HUES6 (cell line): ENCODE data around the gene XYLT1.
"Not testable (repeated sequence)": the region's sequence is repeated elsewhere in the genome, so short reads cannot be mapped to it uniquely, and the experiment has no call there.

Experiments
- H3K27ac ChIP-seq: 2 replicates; pipeline ENCODE4 v1.7.0; 2013; ENCODE audit warnings: low read depth, mild to moderate bottlenecking, low read length, inconsistent platforms
- H3K27me3 ChIP-seq: 2 replicates; pipeline ENCODE4 v1.6.1; 2013; ENCODE audit warnings: low read length; ENCODE audit not compliant: control insufficient read depth, insufficient read depth
- H3K36me3 ChIP-seq: 2 replicates; pipeline ENCODE4 v1.6.1; 2013; ENCODE audit warnings: low read length; ENCODE audit not compliant: control insufficient read depth, insufficient read depth
- H3K4me1 ChIP-seq: 2 replicates; pipeline ENCODE4 v1.6.1; 2013; ENCODE audit warnings: low read length; ENCODE audit not compliant: control insufficient read depth, insufficient read depth
- H3K4me3 ChIP-seq: 2 replicates; pipeline ENCODE4 v1.5.1; 2013; ENCODE audit warnings: low read depth, low read length
- H3K9ac ChIP-seq: one replicate; pipeline ENCODE4 v1.6.1; 2013; ENCODE audit warnings: mild to moderate bottlenecking, low read length
- H3K9me3 ChIP-seq: 2 replicates; pipeline ENCODE4 v1.6.1; 2013; ENCODE audit warnings: low read depth, low read length; ENCODE audit not compliant: control insufficient read depth, insufficient read depth

XYLT1 gene

GRCh38 chr16:17508303-17508702 is 37.5 kb upstream of the XYLT1 start:
- Histone ChIP-seq H3K9ac (no peak overlapping the region), H3K27ac (no peak overlapping the region), H3K4me3 (no peak overlapping the region), H3K27me3 (no peaks in the 10 kb centered on the region), H3K36me3 (no peaks in the 10 kb centered on the region), H3K4me1 (no peaks in the 10 kb centered on the region), H3K9me3 (peaks cover 14% of the 10 kb centered on the region)

DNA sequence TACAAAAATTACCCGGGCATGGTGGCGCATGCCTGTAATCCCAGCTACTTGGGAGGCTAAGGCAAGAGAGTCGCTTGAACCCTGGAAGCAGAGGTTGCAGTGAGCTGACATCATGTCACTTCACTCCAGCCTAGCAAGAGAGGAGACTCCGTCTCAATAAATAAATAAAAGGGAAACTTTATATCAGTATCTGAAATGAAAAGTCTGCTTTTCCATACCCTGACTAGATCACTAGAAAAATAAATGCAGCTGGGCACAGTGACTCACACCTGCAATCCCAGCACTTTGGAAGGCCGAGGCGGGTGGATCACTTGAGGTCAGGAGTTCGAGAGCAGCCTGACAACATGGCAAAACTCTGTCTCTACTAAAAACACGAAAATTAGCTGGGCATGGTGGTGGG is 36.8 kb upstream of the XYLT1 start:
- H3K9ac ChIP-seq, H3K27me3 ChIP-seq, H3K27ac ChIP-seq, H3K36me3 ChIP-seq, H3K4me3 ChIP-seq, H3K4me1 ChIP-seq: not testable (repeated sequence)
- peaks cover 14% of the 10 kb centered on the region for H3K9me3 ChIP-seq

- peaks cover 14% of the 10 kb centered on the region for H3K9me3 ChIP-seq
- not testable (repeated sequence) for H3K27me3 ChIP-seq, H3K9ac ChIP-seq, H3K27ac ChIP-seq, H3K4me3 ChIP-seq, H3K4me1 ChIP-seq, H3K36me3 ChIP-seq
Observed at GRCh38 chr16:17505828-17506227, 35.1 kb upstream of the XYLT1 start.

DNA sequence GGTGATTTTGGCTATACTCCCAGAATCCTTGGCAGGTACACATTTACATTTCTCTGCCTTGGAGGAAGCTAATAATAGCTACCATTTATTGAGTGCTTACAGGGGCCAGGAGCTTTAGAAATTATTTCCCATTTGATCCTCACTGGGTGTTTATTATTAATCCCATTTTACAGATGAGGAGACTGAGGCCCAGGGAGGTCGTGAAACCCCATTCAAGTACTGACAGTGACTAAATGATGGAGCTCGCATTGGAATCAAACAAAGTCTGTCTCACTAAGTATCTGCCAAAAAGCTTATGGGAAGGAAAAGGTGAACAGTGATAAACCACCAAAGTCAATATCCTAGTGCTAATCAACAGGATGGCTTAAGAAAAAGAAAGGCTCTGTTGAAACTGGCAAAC is 33.3 kb upstream of the XYLT1 start:
- H3K9ac ChIP-seq: no peak overlapping the region
- H3K4me1 ChIP-seq: no peaks in the 10 kb centered on the region
- H3K27me3 ChIP-seq: no peaks in the 10 kb centered on the region
- H3K27ac ChIP-seq: no peak overlapping the region
- no peak overlapping the region for H3K4me3 ChIP-seq
- H3K9me3 ChIP-seq: peaks cover 11% of the 10 kb centered on the region
- no peaks in the 10 kb centered on the region for H3K36me3 ChIP-seq

GRCh38 chr16:17503331-17503730 is 32.6 kb upstream of the XYLT1 start:
- no peaks in the 10 kb centered on the region for H3K4me1 ChIP-seq
- peaks cover 6% of the 10 kb centered on the region for H3K9me3 ChIP-seq
- H3K27me3 ChIP-seq: no peaks in the 10 kb centered on the region
- H3K9ac ChIP-seq: no peak overlapping the region
- no peaks in the 10 kb centered on the region for H3K36me3 ChIP-seq
- no peak overlapping the region for H3K4me3 ChIP-seq
- H3K27ac ChIP-seq: no peak overlapping the region

GRCh38 chr16:17501321-17501720 is 30.6 kb upstream of the XYLT1 start:
- Histone ChIP-seq H3K27me3 (no peaks in the 10 kb centered on the region), H3K27ac (no peak overlapping the region), H3K9ac (no peak overlapping the region), H3K4me1 (no peaks in the 10 kb centered on the region), H3K4me3 (no peak overlapping the region), H3K9me3 (peaks cover 8% of the 10 kb centered on the region; the same call in 1 of the 2 replicates), H3K36me3 (no peaks in the 10 kb centered on the region)

DNA sequence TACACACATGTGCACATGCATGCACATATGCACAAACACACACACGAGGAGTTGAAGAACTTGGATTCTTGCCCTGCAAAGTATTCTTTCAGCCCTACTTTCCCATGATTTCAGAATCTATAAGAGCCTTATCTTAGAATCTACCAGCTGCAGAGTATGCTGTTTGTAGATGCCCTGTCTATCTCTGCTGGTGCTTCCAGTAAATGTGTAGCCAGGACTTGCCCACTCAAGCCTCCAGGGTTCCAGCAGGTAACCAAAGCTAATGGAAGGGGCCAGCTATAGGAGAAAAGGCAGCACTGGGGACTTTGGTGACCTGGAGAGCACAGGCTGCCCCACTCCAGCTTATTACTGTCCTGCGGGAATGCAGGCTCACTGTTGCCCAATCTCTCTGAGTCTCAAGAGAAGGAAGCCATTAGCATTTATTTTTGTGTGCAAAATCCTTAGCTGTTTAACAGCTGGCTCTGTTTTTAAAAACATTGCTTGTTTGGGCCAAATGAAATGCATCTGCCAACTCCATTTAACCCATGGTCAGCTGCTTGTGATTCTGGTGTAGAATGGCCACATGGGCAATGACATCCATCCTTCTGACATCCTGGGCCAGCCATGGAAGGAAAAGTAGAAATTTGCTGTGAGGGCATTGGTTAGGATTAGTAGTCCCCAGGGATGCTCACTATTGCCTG is 28.6 kb upstream of the XYLT1 start:
- Histone ChIP-seq H3K4me3 (no peak overlapping the region), H3K36me3 (no peaks in the 10 kb centered on the region), H3K27me3 (no peaks in the 10 kb centered on the region), H3K9ac (no peak overlapping the region), H3K4me1 (no peaks in the 10 kb centered on the region), H3K9me3 (peaks cover 6% of the 10 kb centered on the region; the same call in 1 of the 2 replicates), H3K27ac (no peak overlapping the region)

DNA sequence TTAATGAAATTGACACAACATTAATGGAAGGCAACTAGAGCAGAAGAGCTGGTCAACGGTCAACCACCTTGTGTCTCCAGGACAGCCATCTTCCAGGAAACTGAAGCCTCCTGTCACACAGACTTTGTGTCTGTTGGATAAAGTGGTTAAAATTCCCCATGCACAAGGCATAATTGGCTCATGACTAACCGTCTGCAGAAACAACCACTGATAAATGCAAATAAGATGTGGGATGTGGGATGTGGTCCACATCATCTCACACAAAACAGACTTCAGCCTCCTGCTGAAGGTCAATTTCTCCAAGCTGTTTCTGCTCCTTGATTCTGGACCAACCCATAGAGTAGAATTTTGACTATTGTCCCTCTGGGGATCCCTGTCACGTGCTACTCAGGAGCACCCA is 26.9 kb upstream of the XYLT1 start:
- Histone ChIP-seq H3K27ac (no peak overlapping the region), H3K4me3 (no peak overlapping the region), H3K36me3 (no peaks in the 10 kb centered on the region), H3K4me1 (no peaks in the 10 kb centered on the region), H3K9me3 (peaks cover 6% of the 10 kb centered on the region; the same call in 1 of the 2 replicates), H3K27me3 (no peaks in the 10 kb centered on the region), H3K9ac (no peak overlapping the region)

DNA sequence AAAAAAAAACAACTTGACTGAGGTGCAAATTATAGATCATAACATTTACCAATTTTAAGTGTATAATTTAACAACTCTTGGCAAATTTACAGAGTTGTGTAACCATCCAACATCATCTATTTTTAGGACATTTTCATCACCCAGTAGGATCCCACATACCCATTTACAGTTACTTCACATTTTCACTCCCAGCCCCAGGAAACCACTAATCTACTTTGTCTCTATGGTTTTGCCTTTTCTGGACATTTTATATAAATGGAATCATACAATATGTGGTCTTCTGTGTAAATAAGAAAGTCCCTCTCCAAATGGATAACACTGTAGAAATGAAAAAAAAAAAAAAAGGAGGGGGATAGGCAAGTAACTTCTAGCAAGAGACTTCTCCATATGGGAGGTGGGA is 26.1 kb upstream of the XYLT1 start:
- Histone ChIP-seq H3K4me1 (no peaks in the 10 kb centered on the region), H3K9me3 (peaks cover 6% of the 10 kb centered on the region; the same call in 1 of the 2 replicates), H3K4me3 (no peak overlapping the region), H3K27me3 (no peaks in the 10 kb centered on the region), H3K9ac (no peak overlapping the region), H3K27ac (no peak overlapping the region), H3K36me3 (no peaks in the 10 kb centered on the region)

GRCh38 chr16:17493012-17493411 is 22.3 kb upstream of the XYLT1 start:
- Histone ChIP-seq H3K27me3 (no peaks in the 10 kb centered on the region), H3K27ac (no peak overlapping the region), H3K9me3 (peaks cover 6% of the 10 kb centered on the region; the same call in 1 of the 2 replicates), H3K36me3 (no peaks in the 10 kb centered on the region), H3K4me3 (no peak overlapping the region), H3K4me1 (no peaks in the 10 kb centered on the region), H3K9ac (no peak overlapping the region)

DNA sequence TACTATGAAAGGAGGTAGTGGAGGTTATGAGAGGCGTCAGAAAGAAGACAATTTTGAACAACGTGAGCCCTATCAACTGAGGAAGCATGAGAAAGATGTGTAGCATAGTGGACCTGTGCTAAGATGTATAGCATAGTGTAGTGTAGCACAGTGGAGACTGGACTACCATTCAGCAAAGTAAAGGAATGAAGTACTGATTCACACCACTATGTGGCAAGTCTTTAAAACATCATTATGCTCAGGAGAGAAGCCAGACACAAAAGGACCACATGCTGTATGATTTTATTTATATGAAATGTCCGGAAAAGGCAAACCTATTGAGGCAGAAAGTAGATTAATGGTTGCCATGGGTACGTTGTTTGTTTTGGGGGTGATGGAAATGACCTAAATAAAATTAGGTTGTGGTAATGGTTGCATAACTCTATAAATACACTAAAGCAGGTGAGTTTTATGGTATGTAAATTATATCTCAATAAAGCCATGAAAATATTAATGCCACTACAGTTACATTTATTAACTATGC is 20.4 kb upstream of the XYLT1 start:
- Histone ChIP-seq H3K4me1 (no peaks in the 10 kb centered on the region), H3K4me3 (no peak overlapping the region), H3K9me3 (no peaks in the 10 kb centered on the region), H3K27me3 (no peaks in the 10 kb centered on the region), H3K27ac (no peak overlapping the region), H3K9ac (no peak overlapping the region), H3K36me3 (no peaks in the 10 kb centered on the region)
